Measurements from ENCODE around the gene MYNN.

Gene MYNN

DNA sequence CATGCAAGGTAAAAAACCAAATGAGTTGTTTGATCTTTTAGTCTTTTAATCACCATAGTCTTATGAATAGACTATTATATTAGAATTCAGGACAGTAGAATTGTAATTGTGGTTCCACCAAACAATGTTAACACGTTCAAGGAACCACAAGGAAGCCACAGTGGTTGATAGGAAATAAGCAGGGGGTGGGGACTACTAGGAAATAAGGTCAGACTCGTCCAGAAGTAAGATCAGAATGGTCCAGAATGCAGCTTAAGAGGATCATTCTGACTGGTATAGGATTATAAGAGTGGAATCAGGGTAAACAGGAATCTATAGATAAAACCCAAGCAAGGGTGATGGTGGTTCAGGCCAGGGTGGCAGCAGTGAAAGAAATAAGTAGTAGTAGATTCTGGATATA lies 7.5 kb downstream of the MYNN start:
- no peak for DNase-seq

DNA sequence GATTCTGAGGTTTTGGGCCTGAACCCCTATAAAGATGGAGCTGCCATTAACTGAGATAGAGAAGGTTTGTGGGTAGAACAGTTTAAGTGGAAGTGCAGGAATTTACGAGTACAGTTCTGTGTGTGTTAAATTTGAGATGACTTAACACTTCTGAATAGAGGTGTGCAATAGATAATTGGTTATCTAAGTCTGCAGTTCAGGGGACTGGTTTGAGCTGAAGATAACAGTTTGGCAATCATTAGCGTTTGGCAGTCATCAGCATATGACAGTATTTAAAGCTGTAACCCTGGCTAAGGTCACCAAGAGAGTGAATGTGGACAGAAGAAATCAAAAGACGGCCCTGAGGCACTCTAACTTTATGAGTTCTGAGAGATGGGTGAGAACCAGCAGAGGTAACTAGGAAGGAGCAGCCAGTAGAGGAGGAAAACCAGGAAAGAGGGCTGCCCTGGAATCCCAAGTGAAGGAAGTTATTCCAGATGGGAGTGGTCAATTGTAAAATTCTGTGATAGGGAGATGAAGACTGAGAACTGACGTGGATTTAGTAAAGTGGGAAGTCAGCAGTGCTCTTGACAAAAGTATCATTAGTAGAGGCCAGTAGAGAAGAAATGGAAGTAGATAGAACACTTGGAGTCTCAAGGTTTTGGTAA lies 8.1 kb downstream of the MYNN start:
- DNase-seq, result no peak

DNA sequence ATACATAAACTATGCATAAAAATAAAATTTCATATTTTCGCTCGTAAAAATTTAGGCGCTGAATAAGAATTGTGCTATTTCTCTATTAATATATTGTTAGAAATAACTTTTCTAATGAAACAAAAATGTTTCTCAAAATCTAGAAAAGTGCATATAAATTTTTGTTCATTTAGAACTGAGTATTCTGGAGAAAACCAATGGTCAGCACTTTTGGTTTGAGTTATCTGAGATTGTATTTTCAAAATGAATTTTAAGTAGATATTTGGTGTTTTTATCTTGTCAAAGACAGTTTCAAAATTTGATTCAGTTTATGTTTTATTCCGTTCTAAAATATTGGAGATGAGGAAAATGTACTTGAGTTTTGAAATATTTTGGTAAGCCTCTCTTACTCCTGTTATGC lies 13.9 kb downstream of the MYNN start:
- no peak for DNase-seq

DNA sequence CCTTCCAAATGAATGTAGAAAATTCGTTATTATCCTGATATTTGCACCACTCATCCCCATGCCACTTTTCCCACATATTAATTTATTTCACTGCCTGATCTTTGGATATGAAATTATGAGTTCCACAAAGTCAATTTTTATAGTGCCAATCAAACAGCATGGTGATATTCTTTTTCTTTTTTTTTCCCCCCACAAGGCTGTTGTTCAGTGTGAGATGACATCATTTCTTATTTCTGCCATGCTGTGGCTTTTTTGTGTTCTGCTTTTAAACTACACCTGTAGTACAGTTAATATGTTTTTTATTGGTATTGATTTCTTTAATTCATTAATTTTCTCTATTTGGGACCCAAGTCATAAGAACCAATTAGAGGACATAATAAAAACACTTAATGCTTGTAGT lies 14.6 kb downstream of the MYNN start:
- no peak for DNase-seq

DNA sequence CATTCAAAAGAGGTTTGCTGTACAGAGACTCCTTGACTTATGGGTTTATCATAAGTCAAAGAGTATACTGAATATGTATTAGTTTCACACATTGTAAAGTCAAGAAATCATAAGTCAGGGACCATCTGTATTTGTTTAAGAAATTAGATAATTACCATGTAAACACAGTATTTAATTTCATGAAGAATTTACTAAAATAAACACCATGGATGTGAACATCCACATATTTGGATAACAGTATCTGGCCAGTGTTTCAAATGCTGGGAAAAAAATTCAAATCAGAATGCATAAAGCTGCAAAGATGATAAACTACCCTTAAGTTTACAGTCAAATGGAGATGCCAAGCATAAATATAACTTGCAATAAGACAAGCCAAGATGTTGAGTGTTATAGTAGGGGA lies 17.0 kb downstream of the MYNN start:
- DNase-seq, result no peak

DNA sequence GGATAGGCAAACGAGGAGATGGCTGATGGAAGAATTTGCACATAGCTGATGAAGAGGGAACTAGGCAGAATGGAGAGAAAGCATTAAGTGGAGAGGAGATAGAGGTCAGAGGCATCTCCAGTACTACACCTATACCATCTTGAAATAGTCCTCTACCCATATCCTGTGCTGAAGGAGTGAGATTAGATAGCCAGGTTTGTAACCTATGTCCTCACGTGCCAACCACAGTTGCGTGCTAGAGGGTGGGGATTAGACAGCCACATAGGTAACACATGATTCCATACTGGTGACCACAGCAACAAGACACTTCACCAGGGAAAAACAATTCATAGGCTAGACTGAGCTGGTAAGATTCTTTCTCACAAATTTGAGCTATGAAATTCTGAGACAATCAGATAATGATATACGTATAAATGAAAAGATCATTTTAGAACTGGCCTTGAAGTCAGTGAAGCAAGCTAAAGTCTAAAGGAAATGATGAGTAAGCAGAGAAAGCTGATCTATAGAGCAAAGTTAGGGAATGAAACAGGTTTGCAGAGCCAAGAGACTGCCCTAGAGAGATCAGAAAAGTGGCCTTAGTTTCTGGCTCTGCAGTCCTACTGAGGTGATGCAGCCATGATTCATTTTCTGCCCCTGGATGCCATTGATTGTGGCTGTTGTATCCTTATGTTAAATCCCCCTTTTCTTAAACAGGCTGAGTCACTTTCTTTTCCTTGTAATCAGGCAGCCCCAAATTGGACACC lies 17.7 kb downstream of the MYNN start:
- no peak for DNase-seq

DNA sequence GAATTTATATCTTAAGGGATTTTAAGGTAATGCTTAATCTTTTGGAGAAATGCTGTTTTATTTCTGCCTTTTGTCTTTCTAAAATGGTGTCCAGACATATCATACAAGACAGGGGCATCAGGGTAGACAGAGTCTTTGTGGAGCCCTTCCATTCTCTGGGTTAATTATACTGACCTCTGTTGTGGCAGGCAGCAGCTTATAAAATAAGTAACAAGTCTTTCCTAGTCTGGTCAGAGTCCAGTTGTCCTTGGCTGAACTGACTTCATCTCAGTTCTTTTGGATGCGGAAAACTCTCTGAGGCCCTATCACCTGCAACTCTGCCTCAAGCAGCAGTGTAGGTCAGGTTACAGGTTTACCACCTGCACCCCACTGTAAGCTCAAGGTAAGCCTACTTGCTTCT lies 19.2 kb downstream of the MYNN start:
- no peak for DNase-seq

DNA sequence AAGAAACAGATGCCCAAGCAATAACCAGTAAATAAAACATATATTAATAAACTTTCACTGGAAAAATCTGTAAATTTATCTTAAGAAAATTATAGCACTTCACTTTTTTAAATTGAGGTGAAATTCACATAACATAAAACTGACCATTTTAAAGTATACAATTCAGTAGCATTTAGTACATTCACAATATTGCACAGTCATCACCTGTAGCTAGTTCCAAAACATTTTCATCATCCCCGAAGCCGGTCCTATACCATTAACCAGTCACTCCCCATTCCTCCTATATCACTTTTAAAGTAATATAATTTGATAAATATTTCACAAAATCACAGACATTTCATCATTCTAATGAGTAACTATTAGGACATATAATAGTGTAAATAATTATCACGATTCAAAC lies 31.5 kb downstream of the MYNN start:
- no peak for DNase-seq

DNA sequence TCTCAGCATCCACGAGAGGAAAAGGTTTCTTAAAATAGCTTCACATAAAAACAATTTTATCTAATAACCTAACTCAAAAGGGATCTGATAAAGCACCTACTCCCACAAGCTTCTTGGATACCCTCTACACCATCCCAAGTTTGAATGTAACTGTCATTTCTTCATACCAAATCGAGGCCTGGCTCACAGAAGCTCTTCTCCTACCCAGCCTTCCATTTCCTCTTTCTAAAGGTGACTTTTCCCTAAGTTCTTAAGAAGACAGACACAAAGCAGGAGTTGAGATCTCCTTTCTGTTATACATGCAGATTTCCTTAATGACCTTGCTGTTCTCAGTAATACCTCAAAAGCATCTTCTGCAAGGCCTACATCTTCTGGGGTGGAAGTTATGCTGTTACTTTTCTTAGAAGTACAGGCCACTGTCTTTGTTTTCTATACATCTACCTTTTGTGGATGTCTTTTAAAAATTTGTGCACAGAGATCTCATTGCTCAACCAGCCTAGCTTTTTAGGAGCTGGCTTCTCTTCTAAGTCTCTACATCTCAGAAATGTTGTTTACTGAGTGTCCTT lies 36.1 kb downstream of the MYNN start:
- DNase-seq, result no peak

DNA sequence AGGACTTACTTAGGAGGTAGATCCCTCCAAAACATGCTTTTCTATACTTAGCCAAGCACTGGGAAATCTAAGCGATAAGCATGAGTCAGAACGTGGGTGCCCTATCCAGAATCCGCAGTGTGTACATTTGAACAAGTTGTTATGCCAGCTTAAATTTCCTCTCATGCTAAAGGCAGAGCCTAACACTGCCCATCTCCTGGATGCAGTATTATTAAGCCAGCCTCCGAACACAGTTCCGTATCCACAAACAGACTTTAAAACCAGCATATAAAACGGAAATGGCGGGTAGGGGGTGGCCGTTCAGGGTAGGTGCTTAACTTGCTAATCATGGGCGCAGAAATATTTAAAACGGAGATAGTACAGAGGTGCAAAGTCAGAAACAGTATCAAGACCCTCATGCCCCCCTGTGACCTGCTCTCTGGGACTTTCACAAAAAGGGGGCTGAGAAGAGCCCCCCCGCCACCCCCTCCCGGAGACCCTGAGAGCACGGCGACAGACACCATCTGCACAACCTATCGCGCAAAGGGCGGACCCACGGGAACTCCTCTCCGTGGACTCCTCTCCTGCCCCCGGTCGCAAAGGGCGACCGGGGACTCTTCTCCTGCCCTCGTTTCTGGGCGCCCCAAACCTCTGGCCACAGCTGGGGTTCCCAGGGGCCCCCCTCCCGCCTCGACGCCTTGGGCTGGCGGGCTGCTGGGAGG lies 38.6 kb downstream of the MYNN start:
- no peak for DNase-seq

DNA sequence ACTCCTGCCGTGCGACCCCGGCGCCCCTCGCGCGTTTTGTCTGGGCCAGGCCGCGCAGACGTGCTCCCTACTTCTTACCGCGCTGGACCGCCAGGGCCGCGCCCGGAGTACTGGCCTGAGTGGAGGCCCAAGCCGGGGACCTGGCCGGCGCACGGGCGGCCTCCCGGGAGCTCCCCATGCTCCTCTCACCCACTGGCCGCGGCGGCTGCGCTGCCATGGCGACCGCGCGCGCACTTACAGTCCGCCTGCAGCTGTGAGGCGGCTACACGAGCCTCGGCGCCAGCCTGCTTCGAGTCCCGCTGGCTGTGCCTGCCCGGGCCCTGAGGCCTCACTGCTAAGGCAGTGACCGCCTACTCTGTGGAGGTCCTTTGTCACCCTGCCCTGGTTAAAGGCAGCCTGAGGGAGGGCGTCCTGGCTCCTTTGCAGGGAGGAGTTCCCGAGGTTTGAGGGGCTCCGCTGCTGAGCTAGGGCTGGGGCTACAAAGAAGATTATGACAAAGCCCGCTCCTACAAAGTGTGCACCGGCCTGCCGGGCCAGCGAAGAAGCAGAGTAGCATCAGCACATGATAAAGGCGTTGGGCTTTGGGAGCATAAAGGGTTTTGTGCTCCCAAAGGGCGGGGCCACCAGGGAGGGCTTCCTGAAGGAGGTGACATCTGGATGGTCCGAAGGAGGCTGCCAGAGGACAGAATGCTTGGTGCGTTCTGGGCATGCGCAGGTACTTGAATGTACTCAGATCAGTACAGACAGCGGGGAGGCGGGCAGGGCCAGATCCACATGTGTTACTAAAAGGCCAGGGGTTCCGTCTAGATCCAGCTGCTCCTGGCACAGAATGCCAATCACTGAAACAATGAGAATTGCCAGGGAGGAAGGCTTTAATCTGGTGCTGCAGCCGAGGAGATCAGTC lies 39.4 kb downstream of the MYNN start, which contains the start of the genes LRRC34 and LRRIQ4:
Gene LRRC34, minus strand, starts transcription at position 573 of the 904 bp plus-strand sequence. Its CDS starts 356 bp downstream, at position 217.
Gene LRRIQ4, plus strand, starts transcription at position 539 of the 904 bp plus-strand sequence. CDS start 9,052 bp downstream, outside the sequence.
- peak; percentile 50 for DNase-seq

DNA sequence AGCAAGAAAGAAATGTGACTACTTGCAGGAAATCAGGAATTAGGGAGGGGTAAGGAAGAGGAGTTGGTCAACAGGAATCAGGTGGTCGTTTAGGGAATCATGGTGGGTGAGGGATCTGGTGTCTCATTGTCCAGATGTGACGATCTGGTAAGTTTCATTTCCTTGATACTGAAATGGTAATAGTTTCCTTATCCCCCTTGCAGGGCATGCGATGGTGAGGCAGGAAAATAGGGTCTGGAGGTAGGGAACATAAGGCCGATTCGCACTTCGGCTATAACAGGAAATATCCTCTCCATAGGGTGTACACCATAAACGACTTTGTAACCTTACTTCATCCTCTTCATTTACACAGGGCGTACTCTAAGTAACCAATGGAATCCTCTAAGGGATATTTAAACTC lies 40.1 kb downstream of the MYNN start:
- DNase-seq, result no peak

DNA sequence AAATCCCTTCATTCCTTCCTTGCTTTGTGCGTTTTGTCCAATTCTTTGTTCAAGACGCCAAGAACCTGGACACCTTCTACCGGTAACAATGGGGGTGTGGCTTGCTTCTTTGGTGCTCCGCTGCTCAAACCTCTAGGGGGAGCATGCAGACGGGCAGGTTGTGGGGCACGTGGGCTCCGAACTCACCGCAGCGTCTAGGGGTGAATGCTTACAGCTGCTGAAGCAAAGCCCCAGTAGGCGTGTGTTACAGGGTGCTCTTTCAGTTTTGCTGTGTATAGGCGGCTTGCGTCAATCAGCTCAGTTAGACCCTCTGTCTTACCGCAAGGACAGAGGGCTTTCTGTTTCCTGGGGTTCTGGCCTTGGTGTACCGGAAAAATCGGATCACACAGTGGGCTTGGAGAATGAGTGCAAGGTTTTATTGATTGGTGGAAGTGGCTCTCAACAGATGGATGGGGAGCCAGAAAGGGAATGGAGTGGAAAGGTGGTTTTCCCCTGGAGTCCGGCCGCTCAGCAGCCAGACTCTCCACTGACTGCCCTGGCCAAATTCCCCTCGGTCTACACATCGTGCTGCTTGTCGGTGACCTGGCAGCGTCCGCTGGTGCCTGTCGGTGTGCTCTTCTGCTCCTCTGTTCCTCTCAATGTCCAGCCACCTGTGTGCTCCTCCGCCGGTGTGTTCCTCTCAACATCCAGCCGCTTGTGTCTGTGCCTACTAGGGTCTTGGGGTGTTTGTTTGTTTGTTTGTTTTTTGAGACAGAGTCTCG lies 40.7 kb downstream of the MYNN start:
- DNase-seq, result peak; percentile 37

DNA sequence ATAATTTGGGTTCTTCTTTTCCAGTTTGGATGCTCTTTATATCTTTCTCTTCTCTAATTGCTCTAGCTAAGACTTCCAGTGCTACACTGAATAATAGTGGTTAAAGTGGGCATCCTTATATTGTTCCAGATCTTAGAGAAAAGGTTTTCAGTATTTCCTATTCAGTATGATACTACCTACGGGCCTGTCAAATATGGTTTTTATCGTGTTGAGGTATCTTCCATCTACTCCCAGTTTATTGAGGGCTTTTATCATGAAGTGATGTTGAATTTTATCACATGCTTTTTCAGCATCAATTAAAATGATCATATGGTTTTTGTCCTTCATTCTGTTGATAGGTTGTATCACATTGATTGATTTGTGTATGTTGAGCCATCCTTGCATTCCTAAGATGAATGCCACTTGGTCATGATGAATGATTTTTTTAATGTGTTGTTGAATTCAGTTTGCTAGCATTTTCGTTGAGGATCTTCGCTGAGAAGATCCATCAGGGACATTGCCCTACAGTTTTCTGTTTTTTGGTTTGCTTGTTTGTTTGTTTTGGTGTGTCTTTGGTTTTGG lies 42.5 kb downstream of the MYNN start:
- DNase-seq, result no peak

DNA sequence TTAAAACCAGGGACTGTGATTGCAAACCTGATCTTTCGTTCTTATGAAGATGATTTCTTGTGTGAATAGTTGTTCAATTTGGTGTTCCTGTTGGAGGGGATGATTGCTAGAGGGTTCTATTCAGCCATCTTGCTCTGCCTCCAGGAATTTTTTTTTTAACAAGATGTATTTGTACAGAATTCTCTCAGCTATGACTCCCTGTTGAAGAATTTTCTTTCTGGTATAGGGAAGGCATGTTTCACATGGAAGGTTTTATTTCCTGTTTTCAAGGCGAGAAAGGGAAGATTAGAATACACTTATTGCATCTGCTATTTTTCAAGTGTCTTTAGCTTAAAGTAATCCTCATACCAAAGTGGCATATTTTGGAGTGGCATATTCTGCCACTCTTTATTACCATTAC lies 45.1 kb downstream of the MYNN start:
- no peak for DNase-seq

DNA sequence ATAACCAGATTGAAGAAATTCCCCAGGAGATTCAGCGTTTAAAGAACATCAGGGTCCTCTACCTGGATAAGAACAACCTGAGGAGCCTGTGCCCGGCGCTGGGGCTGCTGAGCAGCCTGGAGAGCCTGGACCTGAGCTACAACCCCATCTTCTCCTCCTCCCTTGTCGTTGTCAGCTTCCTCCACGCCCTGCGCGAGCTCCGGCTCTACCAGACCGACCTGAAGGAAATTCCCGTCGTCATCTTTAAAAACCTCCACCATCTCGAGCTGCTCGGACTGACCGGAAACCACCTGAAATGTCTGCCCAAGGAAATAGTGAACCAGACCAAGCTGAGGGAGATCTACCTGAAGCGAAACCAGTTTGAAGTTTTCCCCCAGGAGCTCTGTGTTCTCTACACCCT lies 48.9 kb downstream of the MYNN start:
- DNase-seq, result no peak

DNA sequence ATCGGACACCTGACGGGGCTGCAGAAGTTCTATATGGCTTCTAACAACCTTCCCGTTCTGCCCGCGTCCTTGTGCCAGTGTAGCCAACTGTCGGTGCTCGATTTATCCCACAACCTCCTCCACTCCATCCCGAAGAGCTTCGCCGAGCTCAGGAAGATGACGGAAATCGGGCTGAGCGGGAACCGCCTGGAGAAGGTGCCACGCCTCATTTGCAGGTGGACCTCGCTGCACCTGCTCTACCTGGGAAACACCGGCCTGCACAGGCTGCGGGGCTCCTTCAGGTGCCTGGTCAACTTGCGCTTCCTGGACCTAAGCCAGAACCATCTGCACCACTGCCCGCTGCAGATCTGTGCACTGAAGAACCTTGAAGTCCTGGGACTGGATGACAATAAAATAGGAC lies 49.3 kb downstream of the MYNN start:
- no peak for DNase-seq

DNA sequence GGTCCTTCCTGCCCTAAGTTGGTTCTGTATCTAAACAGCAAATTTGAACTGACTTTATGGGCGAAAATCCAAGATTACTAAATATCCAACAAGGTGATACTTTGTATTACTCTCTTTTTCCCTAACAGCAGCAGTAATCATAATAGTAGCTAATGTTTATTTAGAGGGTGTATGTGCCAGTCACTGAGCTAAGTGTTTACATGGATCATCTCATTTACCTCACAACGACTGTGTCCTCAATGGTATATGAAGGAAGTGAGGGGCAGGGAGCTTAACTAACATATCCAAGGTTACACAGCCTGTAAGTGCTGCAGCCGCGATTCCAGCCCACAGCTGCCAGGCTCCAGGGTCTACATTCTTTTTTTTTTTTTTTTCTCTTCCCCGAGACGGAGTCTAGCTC lies 49.8 kb downstream of the MYNN start:
- DNase-seq, result no peak

DNA sequence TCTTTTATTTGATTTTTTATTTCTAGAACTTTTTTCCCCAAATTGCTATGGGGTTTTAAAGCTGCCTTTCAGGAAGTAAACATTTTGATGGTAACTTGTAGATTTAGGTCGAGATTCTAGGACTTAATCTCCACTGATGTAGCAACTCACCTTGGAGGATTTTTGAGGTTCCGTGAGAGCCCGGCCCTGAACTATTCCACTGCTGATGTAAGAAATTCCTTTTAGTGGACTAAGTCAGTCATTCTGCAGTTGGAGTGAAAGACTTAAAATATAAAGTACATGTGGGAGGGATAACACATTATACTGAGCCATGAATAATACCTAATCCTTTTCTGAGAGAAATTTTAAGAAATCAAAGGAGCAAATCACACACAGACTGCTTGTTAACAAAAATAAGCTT lies 52.1 kb downstream of the MYNN start:
- DNase-seq, result no peak

DNA sequence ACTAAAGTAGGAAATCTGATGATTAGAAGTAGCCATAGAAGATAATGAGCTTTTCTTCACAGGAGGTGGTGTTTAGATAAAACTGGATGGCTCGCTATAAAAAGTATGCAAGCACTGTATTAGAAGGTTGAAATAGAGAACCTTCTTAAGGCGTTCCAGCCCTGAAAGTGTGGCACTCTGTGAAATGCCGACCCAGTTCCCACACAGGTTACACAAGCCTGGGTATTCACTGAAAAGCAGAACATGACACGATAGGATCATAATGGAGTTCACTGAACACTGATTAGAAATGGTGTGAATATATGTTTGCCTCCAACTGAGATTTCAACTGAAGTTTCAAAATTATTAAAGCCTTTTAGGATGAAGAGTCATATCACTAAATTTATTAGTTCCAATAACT lies 54.5 kb downstream of the MYNN start:
- no peak for DNase-seq

DNA sequence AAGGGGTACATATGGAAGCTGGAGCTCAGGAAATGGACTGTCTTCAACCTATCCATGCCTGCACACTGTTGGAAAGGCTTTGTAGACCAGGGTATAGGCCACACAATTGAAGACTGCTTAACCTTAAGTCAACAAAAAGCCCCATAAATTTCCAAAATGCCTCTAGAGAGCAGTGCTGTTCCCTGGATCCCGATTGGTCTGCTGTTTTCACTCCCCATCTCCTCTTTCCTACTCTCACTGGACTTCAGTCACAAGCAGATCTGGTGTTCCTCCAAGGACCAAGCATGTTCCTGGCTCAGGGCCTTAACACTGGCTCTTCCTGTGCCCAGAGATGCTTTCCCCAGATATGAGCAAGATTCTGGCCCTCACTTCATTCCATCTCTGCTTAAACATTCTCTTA lies 62.3 kb downstream of the MYNN start:
- no peak for DNase-seq
